ENCODE results near the gene KCNH1.

KCNH1 gene

GRCh38 chr1:210747112-210747511, 386.8 kb downstream of the KCNH1 start:
- no peaks in the 10 kb centered on the region for H3K4me1 ChIP-seq (ENCODE audit: control insufficient read depth, insufficient read depth, low read length)
- no peaks in the 10 kb centered on the region for H3K36me3 ChIP-seq (ENCODE audit: control insufficient read depth in 2 of 2, insufficient read depth in 1 of 2, low read length in 2 of 2)
- ChIA-PET POLR2A (no interaction called here), CTCF (interaction anchor here (0.6 kb wide), 1 partner anchor 11 kb away, joined by 3 read pairs; no protein-coding TSS in a partner anchor)
- H3K27ac ChIP-seq (ENCODE audit: extremely low read depth, low read depth, low read length): no peak overlapping the region
- H3K4me3 ChIP-seq (ENCODE audit: low read depth, low read length): no peak overlapping the region
- H3K9me3 ChIP-seq (ENCODE audit: control insufficient read depth, insufficient read depth, low read depth, low read length): no peaks in the 10 kb centered on the region
- TF ChIP-seq, protein P1, sequence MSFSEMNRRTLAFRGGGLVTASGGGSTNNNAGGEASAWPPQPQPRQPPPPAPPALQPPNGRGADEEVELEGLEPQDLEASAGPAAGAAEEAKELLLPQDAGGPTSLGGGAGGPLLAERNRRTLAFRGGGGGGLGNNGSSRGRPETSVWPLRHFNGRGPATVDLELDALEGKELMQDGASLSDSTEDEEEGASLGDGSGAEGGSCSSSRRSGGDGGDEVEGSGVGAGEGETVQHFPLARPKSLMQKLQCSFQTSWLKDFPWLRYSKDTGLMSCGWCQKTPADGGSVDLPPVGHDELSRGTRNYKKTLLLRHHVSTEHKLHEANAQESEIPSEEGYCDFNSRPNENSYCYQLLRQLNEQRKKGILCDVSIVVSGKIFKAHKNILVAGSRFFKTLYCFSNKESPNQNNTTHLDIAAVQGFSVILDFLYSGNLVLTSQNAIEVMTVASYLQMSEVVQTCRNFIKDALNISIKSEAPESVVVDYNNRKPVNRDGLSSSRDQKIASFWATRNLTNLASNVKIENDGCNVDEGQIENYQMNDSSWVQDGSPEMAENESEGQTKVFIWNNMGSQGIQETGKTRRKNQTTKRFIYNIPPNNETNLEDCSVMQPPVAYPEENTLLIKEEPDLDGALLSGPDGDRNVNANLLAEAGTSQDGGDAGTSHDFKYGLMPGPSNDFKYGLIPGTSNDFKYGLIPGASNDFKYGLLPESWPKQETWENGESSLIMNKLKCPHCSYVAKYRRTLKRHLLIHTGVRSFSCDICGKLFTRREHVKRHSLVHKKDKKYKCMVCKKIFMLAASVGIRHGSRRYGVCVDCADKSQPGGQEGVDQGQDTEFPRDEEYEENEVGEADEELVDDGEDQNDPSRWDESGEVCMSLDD (tag by site-specific recombination; IDR thresholded peaks at IDR 0.05): no peak
- TF ChIP-seq ZNF112 (tag by site-specific recombination; IDR thresholded peaks at IDR 0.05) (no peak), ZNF558 (tag by site-specific recombination; IDR thresholded peaks at IDR 0.05) (no peak), KLF10 (tag by site-specific recombination; IDR thresholded peaks at IDR 0.05) (no peak), HOXA7 (CRISPR knock-in tag; IDR thresholded peaks at IDR 0.05; ENCODE audit: borderline replicate concordance) (no peak), ZBTB8A (tag by site-specific recombination; IDR thresholded peaks at IDR 0.05) (no peak), ZNF169 (tag by site-specific recombination; IDR thresholded peaks at IDR 0.05) (no peak), ZNF561 (tag by site-specific recombination; IDR thresholded peaks at IDR 0.05; ENCODE audit: borderline replicate concordance) (no peak), ZNF140 (tag by site-specific recombination; IDR thresholded peaks at IDR 0.05) (no peak), ZNF544 (tag by site-specific recombination; IDR thresholded peaks at IDR 0.05) (no peak), ZNF391 (tag by site-specific recombination; IDR thresholded peaks at IDR 0.05; ENCODE audit: borderline replicate concordance, low read depth) (no peak), HOXC10 (CRISPR knock-in tag; IDR thresholded peaks at IDR 0.05) (no peak), SP3 (tag by site-specific recombination; IDR thresholded peaks at IDR 0.05) (no peak), ZNF404 (tag by site-specific recombination; IDR thresholded peaks at IDR 0.05) (no peak), ZNF311 (tag by site-specific recombination; IDR thresholded peaks at IDR 0.05; ENCODE audit: borderline replicate concordance) (no peak), ZNF791 (tag by site-specific recombination; IDR thresholded peaks at IDR 0.05) (no peak), ZNF362 (tag by site-specific recombination; IDR thresholded peaks at IDR 0.05) (no peak), ZNF133 (tag by site-specific recombination; IDR thresholded peaks at IDR 0.05) (no peak), ZNF549 (tag by site-specific recombination; IDR thresholded peaks at IDR 0.05) (no peak), ZNF626 (tag by site-specific recombination; IDR thresholded peaks at IDR 0.05) (no peak)

DNA sequence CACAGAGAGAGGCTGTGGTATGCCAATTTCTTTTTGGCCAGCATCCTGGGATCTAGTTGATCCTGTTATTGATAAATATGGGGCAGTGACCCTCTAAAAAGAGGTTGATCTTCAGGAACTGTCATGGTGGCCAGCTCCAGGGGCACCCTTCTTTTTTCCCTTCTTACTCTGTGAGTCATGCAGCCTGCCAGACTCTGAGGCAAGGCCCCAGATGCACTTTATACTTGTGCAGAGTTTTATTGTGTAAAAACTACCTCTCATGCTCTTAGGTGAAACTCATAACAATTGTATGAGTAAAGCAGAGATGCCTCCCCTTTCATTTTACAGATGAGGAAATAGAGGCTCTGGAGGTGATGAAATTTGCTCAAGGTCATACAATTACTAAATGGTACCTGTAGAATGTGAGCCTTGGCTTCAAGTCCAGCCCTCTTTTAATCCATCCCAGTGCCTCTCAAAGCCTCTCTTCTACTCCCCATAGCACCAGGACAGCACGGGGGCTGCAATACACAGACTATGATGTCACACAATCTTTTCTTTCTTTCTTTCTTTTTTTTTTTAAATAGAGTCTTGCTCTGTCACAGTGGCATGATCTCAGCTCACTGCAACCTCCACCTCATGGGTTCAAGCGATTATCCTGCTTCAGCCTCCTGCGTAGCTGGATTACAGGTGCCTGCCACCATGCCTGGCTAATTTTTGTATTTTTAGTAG, 387.8 kb downstream of the KCNH1 start:
- Histone ChIP-seq H3K27ac (ENCODE audit: extremely low read depth, low read depth, low read length) (no peak overlapping the region), H3K9me3 (ENCODE audit: control insufficient read depth, insufficient read depth, low read depth, low read length) (no peaks in the 10 kb centered on the region), H3K36me3 (ENCODE audit: control insufficient read depth in 2 of 2, insufficient read depth in 1 of 2, low read length in 2 of 2) (no peaks in the 10 kb centered on the region), H3K4me1 (ENCODE audit: control insufficient read depth, insufficient read depth, low read length) (no peaks in the 10 kb centered on the region), H3K4me3 (ENCODE audit: low read depth, low read length) (no peak overlapping the region)
- POLR2A ChIA-PET: no interaction called here
- CTCF ChIA-PET: no interaction called here
- TF ChIP-seq ZNF18 (tag by site-specific recombination; IDR thresholded peaks at IDR 0.05) (no peak), SALL2 (tag by site-specific recombination; IDR thresholded peaks at IDR 0.05; ENCODE audit: borderline replicate concordance) (no peak)
- TF ChIP-seq, protein P2, sequence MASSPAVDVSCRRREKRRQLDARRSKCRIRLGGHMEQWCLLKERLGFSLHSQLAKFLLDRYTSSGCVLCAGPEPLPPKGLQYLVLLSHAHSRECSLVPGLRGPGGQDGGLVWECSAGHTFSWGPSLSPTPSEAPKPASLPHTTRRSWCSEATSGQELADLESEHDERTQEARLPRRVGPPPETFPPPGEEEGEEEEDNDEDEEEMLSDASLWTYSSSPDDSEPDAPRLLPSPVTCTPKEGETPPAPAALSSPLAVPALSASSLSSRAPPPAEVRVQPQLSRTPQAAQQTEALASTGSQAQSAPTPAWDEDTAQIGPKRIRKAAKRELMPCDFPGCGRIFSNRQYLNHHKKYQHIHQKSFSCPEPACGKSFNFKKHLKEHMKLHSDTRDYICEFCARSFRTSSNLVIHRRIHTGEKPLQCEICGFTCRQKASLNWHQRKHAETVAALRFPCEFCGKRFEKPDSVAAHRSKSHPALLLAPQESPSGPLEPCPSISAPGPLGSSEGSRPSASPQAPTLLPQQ (tag by site-specific recombination; IDR thresholded peaks at IDR 0.05): no peak
- TF ChIP-seq, protein P3, sequence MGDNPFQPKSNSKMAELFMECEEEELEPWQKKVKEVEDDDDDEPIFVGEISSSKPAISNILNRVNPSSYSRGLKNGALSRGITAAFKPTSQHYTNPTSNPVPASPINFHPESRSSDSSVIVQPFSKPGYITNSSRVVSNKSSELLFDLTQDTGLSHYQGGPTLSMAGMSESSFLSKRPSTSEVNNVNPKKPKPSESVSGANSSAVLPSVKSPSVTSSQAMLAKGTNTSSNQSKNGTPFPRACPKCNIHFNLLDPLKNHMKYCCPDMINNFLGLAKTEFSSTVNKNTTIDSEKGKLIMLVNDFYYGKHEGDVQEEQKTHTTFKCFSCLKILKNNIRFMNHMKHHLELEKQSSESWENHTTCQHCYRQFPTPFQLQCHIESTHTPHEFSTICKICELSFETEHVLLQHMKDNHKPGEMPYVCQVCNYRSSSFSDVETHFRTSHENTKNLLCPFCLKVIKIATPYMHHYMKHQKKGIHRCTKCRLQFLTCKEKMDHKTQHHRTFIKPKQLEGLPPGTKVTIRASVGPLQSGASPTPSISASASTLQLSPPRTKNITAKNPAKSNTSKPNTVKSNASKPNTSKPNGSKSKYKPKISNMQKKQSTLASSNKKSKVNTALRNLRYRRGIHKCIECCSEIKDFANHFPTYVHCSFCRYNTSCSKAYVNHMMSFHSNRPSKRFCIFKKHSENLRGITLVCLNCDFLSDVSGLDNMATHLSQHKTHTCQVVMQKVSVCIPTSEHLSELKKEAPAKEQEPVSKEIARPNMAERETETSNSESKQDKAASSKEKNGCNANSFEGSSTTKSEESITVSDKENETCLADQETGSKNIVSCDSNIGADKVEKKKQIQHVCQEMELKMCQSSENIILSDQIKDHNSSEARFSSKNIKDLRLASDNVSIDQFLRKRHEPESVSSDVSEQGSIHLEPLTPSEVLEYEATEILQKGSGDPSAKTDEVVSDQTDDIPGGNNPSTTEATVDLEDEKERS (tag by site-specific recombination; IDR thresholded peaks at IDR 0.05): no peak

All from HEK293 (cell line).